Loucy (cell line): ENCODE results near the gene DIS3.
A peak's percentile ranks its signal among the peaks of the same experiment; 100 is the strongest.

Experiments used
- EZH2phosphoT487 ChIP-seq: fragments of 200-600 bp; IDR thresholded peaks from 2 replicates; pipeline ENCODE4 v1.6.1; 2018; ENCODE audit warnings: antibody characterized with exemption, mild to moderate bottlenecking, moderate library complexity, borderline replicate concordance
- TF ChIP-seq, protein P1 (sequence below): fragments of 200-600 bp; sonication (generic); conservative IDR thresholded peaks from 2 replicates; pipeline ENCODE4 v1.5.1; 2014; ENCODE audit warnings: mild to moderate bottlenecking, antibody characterized with exemption, low read length

DNA sequence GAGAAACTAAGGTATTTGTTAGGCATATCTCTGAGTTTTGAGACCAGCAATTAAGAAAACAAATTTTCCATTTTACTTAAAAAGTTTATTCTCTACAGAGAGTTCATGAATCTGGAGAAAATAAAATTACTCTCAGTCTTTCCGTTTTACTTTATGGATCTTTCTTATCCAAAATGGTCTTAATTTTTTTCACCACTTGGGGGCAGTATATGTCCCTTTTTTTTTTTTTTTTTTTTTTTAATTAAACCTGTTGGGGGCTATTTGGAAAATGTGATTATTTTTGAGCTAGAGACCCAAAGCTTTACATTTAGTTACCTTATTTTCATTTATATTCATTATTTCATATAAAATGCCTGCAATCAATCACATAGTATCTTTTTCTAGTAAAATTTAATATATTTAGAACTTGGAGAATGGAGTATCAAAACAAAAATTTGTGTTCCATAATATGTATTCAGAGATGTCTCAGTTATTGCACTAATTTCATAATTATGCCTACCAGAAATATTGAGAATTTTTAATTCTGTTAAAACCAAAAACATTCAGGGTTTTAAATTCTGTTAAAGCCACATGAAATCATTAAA lies 27.3 kb upstream of the DIS3 start:
- TF ChIP-seq, protein P1, sequence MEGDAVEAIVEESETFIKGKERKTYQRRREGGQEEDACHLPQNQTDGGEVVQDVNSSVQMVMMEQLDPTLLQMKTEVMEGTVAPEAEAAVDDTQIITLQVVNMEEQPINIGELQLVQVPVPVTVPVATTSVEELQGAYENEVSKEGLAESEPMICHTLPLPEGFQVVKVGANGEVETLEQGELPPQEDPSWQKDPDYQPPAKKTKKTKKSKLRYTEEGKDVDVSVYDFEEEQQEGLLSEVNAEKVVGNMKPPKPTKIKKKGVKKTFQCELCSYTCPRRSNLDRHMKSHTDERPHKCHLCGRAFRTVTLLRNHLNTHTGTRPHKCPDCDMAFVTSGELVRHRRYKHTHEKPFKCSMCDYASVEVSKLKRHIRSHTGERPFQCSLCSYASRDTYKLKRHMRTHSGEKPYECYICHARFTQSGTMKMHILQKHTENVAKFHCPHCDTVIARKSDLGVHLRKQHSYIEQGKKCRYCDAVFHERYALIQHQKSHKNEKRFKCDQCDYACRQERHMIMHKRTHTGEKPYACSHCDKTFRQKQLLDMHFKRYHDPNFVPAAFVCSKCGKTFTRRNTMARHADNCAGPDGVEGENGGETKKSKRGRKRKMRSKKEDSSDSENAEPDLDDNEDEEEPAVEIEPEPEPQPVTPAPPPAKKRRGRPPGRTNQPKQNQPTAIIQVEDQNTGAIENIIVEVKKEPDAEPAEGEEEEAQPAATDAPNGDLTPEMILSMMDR = peak; percentile 65
- no peak for TF ChIP-seq EZH2phosphoT487
